Immature natural killer cell (primary cell): ENCODE measurements around the gene IGFBP3. TPM values are rescaled to one million over a fixed set of nuclear protein-coding genes. Genes with fewer than 3 reads are reported as not detected.

Experiments used
- DNase-seq, 3 donors: peaks; one replicate each; pipeline ENCODE4 v3.0.0; 2022; ENCODE audit warnings: mixed read lengths in 1 of 3
- H3K27ac Mint-ChIP-seq, 6 donors: one replicate each; pipeline ENCODE4 v1.8.0; 2020; ENCODE audit warnings: mixed read lengths in 6 of 6, mild to moderate bottlenecking in 5 of 6, inconsistent platforms in 4 of 6, moderate library complexity in 3 of 6
- H3K27me3 Mint-ChIP-seq, 3 donors: one replicate each; pipeline ENCODE4 v1.8.0; 2020 to 2021; ENCODE audit warnings: low read depth in 3 of 3, mild to moderate bottlenecking in 3 of 3, mixed read lengths in 3 of 3, moderate library complexity in 3 of 3, inconsistent platforms in 1 of 3
- H3K36me3 Mint-ChIP-seq, 3 donors: one replicate each; pipeline ENCODE4 v1.8.0; 2020; ENCODE audit warnings: mixed read lengths in 3 of 3, inconsistent platforms in 2 of 3, mild to moderate bottlenecking in 2 of 3
- H3K4me1 Mint-ChIP-seq, 2 donors: one replicate each; pipeline ENCODE4 v1.8.0; 2020; ENCODE audit warnings: inconsistent platforms in 2 of 2, mild to moderate bottlenecking in 2 of 2, mixed read lengths in 2 of 2, moderate library complexity in 1 of 2
- H3K4me3 Mint-ChIP-seq, 5 donors: one replicate each; pipeline ENCODE4 v1.8.0; 2020; ENCODE audit warnings: mild to moderate bottlenecking in 5 of 5, mixed read lengths in 5 of 5, inconsistent platforms in 3 of 5, moderate library complexity in 3 of 5
- H3K9me3 Mint-ChIP-seq, 6 donors: one replicate each; pipeline ENCODE4 v1.8.0; 2020; ENCODE audit warnings: mild to moderate bottlenecking in 6 of 6, mixed read lengths in 6 of 6, inconsistent platforms in 4 of 6, moderate library complexity in 3 of 6
- polyA plus RNA-seq, 3 donors: library from polyadenylated mRNA; unstranded; fragments of 300-500 nt; fragmentation: Illumina TruSeq; gene quantifications; one replicate each; pipeline ENCODE4 v1.2.3, GENCODE V29; 2021

IGFBP3 gene
- polyA plus RNA-seq, 3 donors from 2014 or later = 0.53 to 3.1 TPM; not detected in 1

DNA sequence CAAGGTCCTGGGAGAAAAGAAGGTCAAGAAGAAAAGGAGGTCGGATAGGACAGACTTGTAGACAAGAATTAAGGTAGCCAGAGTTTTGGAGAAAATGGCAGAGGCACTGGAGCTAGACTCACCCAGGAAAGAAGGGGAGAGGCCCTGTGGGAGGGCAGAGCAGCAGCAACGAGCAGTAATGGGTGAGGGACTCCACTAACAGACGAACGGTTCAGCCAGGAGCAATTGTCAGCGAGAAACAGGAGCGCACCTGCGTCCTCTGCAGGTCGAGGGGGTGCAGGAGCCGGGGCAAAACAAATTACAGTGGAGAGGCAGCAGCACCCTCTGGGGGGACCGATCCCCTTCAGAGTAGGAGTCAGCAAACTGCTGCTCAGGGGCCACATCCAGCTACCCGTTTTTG is 18.5 kb upstream of the IGFBP3 start:
- H3K27ac Mint-ChIP-seq = peak overlapping the region in 3 of 6 donors; percentile 71 to 96 (median 74)
- H3K9me3 Mint-ChIP-seq = peaks cover 0 to 16% (median 4%) of the 10 kb centered on the region in 6 donors
- DNase-seq = no peak
- H3K4me1 Mint-ChIP-seq = peaks cover 33 to 35% of the 10 kb centered on the region in 2 donors
- H3K36me3 Mint-ChIP-seq = no peaks in the 10 kb centered on the region
- peaks cover 5 to 10% (median 9%) of the 10 kb centered on the region in 3 donors for H3K27me3 Mint-ChIP-seq
- peak overlapping the region; percentile 35 to 65 (median 44) for H3K4me3 Mint-ChIP-seq

DNA sequence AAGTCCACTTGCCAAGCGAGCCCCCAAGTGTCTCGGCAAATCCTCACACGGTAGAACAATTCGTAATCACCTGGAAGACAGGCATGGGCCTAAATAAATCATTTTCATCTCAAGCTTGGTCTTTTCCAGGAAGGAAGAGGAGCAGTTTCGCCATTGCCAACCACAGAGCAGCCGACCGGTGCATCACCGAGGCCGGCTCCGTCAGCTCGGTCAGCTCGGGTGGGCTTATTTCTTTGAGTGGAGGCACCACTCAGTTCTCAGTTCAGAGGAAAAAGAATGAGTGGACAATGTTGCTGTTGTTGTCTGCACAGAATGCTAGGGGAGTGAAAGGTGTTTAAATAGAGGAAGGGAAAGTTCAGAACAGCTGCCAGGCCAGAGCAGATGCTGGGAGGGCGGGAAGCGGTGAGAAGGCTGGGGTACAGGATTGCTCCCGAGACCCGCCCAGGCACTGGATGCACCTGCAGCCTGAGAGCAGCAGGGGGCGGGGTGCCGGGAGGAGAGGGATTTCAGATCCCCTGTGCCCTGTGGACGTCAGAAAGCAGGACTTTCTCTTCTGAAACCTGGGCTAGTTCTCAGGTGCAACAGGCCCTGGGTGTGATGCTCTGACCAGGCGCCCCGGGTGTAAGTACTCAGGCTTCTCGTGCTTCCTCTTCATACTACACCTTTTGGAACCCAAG is 17.7 kb upstream of the IGFBP3 start:
- peak overlapping the region in 3 of 5 donors; percentile 36 to 51 (median 45) for H3K4me3 Mint-ChIP-seq
- H3K4me1 Mint-ChIP-seq = peaks cover 33 to 35% of the 10 kb centered on the region in 2 donors
- H3K9me3 Mint-ChIP-seq = peaks cover 0 to 16% (median 4%) of the 10 kb centered on the region in 6 donors
- no peaks in the 10 kb centered on the region for H3K36me3 Mint-ChIP-seq
- H3K27me3 Mint-ChIP-seq = peaks cover 5 to 12% (median 9%) of the 10 kb centered on the region in 3 donors
- peak overlapping the region in 2 of 6 donors; percentile 46 to 71 for H3K27ac Mint-ChIP-seq
- DNase-seq = no peak

DNA sequence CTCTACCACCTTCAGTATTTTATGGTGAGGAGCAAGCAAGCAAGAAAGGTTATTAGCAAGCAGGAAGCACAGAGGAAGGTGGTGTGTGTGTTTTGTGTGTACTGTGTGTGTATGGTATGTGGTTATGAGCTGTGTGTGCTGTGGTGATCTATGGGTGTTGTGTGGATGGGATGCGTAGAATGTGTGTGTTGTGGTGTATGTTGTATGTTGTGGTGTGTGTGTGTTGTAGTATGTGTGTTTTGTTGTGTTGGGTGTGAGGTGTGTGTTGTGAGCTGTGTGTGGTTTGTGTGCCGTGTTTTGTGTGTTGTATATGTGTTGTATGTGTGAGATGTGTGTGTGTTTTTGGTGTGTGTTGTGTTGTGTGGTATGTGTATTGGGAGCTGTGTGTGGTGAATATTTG is 16.8 kb upstream of the IGFBP3 start:
- H3K27me3 Mint-ChIP-seq = peaks cover 5 to 15% (median 12%) of the 10 kb centered on the region in 3 donors
- no peak for DNase-seq
- peaks cover 0 to 16% (median 4%) of the 10 kb centered on the region in 6 donors for H3K9me3 Mint-ChIP-seq
- no peak overlapping the region for H3K4me3 Mint-ChIP-seq
- peaks cover 33% of the 10 kb centered on the region in 2 donors for H3K4me1 Mint-ChIP-seq
- no peaks in the 10 kb centered on the region for H3K36me3 Mint-ChIP-seq
- H3K27ac Mint-ChIP-seq = no peak overlapping the region

DNA sequence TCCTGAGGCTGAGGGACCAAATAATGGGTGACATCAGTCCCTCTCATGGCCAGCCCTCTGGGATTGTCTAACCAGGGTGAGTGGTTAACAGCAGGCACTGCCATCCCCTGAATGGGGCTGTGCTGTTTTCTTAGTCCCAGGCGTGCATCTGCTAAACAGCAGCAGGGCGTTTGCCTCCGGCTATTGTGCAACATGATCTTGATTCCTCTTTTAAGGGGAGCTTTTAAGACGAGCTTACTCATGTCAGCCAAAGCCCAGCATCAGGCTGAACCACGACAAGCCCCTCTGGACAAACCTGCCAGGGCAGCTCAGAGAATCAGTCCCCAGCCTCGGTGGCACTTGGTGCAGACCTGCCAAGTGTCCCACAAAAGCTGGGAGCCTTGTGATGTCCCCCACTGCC is 16.2 kb upstream of the IGFBP3 start:
- H3K9me3 Mint-ChIP-seq = peaks cover 0 to 16% (median 4%) of the 10 kb centered on the region in 6 donors

DNA sequence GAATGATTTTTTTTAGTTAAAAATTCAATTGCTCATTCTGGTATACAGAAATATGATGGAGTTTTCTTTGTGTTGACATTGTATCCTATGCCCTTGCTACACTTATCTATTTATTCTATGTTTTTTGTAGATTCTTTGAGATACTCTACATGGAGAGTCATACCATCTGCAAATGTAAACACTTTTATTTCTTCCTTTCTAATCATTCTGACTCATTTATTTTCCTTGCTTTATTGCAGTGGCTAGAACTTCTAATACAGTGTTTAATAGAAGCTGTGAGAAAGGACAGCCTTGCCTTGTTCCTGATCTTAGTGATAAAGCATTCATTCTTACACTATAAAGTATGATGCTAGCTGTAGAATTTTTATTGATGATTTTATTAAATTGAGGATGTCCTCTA is 9.9 kb upstream of the IGFBP3 start:
- Mint-ChIP-seq H3K27me3 (peaks cover 0 to 9% (median 6%) of the 10 kb centered on the region in 3 donors), H3K27ac (no peak overlapping the region), H3K4me1 (peaks cover 0 to 3% of the 10 kb centered on the region in 2 donors), H3K9me3 (peaks cover 0 to 4% (median 0%) of the 10 kb centered on the region in 6 donors), H3K36me3 (no peaks in the 10 kb centered on the region), H3K4me3 (no peak overlapping the region)
- DNase-seq = no peak

More for the DNA sequence above, 16.2 kb upstream of the IGFBP3 start:
- H3K4me1 Mint-ChIP-seq = peaks cover 29 to 33% of the 10 kb centered on the region in 2 donors
- no peak overlapping the region for H3K4me3 Mint-ChIP-seq
- peaks cover 5 to 15% (median 15%) of the 10 kb centered on the region in 3 donors for H3K27me3 Mint-ChIP-seq
- no peak overlapping the region for H3K27ac Mint-ChIP-seq
- no peaks in the 10 kb centered on the region for H3K36me3 Mint-ChIP-seq
- DNase-seq = no peak

DNA sequence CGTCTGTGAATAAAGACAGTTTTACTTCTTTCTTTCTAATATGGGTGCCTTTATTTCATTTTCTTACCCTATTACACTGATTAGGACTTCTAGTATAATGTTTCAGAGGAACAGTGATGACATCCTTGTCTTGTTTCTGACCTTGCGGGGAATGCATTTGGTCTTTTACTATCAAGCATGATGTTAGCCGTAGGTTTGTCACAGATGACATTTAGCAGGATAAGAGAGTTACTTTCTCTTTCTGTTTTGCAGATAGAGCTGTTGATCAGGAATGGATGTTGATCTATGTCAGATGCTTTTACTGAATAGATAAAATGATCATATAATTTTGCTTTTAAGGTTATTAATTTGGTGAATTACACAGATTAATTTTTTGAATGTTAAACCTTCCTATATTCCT is 6.6 kb upstream of the IGFBP3 start:
- peak overlapping the region in 1 of 6 donors; percentile 83 for H3K27ac Mint-ChIP-seq
- H3K4me3 Mint-ChIP-seq = peak overlapping the region in 4 of 5 donors; percentile 18 to 82 (median 68)
- DNase-seq = no peak
- peaks cover 8 to 10% of the 10 kb centered on the region in 2 donors for H3K4me1 Mint-ChIP-seq
- H3K36me3 Mint-ChIP-seq = no peaks in the 10 kb centered on the region
- peaks cover 0 to under 1% (median 0%) of the 10 kb centered on the region in 6 donors for H3K9me3 Mint-ChIP-seq
- H3K27me3 Mint-ChIP-seq = peaks cover 2 to 11% (median 3%) of the 10 kb centered on the region in 3 donors

DNA sequence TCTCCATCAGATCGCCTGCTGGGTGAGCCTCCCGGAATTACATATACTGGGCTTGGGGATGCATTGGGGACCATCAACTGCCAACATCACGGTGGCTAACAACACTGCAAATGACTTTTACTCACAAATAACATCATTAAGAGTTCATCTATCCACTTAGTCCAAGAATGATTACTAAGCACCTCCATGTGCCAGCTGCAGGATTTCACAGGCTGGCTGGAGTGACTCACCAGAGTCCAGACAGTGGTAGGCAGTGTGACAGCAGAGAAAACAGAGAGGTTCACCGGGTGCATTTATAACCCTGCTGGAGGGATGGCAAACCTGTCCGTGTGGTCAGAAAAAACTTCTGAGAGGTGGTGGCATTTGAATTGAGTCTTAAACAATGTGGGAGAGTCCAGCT is 3.2 kb upstream of the IGFBP3 start:
- no peak for DNase-seq
- H3K36me3 Mint-ChIP-seq = no peaks in the 10 kb centered on the region
- H3K4me1 Mint-ChIP-seq = peaks cover 15 to 29% of the 10 kb centered on the region in 2 donors
- H3K9me3 Mint-ChIP-seq = peaks cover 0 to under 1% (median 0%) of the 10 kb centered on the region in 6 donors
- H3K27ac Mint-ChIP-seq = no peak overlapping the region
- no peak overlapping the region for H3K4me3 Mint-ChIP-seq
- peaks cover 3 to 13% (median 9%) of the 10 kb centered on the region in 3 donors for H3K27me3 Mint-ChIP-seq

DNA sequence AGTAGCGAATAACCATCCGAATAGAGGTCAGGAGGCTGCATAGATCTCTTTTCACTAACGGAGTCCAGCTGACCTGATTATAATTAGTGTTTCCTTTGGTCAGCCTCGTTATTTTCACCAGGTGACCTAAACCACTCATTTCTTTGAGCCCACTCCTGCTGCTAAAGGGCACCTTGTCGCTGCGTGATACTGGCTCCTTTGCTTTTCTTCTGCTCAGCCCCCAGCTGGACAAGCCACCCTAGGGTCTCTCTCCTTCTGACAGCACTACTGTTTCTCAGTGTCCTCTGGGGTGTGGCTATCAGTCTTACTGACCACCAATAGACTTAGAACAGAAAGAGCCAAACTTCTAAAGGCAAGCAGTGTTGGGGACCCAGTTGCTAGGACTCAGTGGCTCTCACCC is 2.7 kb upstream of the IGFBP3 start:
- Mint-ChIP-seq H3K27me3 (peaks cover 0 to 13% (median 9%) of the 10 kb centered on the region in 3 donors), H3K27ac (no peak overlapping the region), H3K4me3 (no peak overlapping the region), H3K36me3 (no peaks in the 10 kb centered on the region), H3K9me3 (peaks cover 0 to 2% (median 0%) of the 10 kb centered on the region in 6 donors), H3K4me1 (peaks cover 15 to 31% of the 10 kb centered on the region in 2 donors)
- DNase-seq = no peak

DNA sequence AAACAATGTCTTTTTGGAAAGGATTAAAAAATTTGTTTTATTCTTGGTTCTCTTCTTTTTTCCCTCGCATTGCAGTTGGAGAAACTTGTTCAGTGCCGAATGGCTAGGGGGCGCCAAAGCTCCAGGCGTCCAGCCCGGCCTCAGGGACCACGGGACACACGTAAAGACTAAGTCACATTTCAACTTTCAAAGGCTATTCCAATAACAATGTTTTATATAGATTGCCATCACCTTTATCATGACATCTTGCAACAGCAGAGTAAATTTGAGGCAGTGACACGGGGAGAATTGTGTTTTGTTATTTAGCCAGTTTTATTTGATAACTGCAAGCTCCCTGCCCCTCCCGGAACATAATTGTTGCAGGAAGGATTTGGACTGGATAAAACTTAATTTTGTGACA is 2.2 kb upstream of the IGFBP3 start:
- peaks cover 15 to 31% of the 10 kb centered on the region in 2 donors for H3K4me1 Mint-ChIP-seq
- DNase-seq = peak; percentile 17 to 52 (median 26)
- H3K36me3 Mint-ChIP-seq = no peaks in the 10 kb centered on the region
- H3K9me3 Mint-ChIP-seq = peaks cover 0 to 2% (median 0%) of the 10 kb centered on the region in 6 donors
- peak overlapping the region in 2 of 6 donors; percentile 76 to 82 for H3K27ac Mint-ChIP-seq
- H3K4me3 Mint-ChIP-seq = peak overlapping the region in 4 of 5 donors; percentile 49 to 76 (median 70)
- peaks cover 0 to 13% (median 9%) of the 10 kb centered on the region in 3 donors for H3K27me3 Mint-ChIP-seq

DNA sequence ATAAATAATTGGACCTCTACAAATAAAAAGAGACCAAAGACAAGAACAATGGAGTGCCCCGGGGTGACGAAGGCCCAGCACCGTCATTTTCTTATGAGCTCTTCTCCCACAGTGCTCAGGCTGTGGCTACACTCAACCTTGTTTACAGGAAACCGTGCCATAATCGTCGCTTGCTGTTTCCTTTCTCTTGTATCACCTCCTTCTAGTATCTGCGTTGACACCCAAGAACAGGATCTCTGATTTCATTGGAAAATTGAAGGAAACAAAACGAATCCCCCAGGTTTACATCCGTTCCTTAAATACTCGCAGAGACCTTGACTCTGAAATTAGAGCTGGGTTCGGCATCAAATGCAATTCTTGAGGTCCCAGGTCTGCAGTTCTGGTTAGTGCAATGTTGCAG is 1.7 kb upstream of the IGFBP3 start:
- DNase-seq = no peak
- H3K4me1 Mint-ChIP-seq = peaks cover 15 to 31% of the 10 kb centered on the region in 2 donors
- peaks cover 0 to 2% (median 0%) of the 10 kb centered on the region in 6 donors for H3K9me3 Mint-ChIP-seq
- peak overlapping the region; percentile 12 to 76 (median 69) for H3K4me3 Mint-ChIP-seq
- peak overlapping the region in 3 of 6 donors; percentile 37 to 82 (median 76) for H3K27ac Mint-ChIP-seq
- no peaks in the 10 kb centered on the region for H3K36me3 Mint-ChIP-seq
- peaks cover 1 to 16% (median 9%) of the 10 kb centered on the region in 3 donors for H3K27me3 Mint-ChIP-seq

DNA sequence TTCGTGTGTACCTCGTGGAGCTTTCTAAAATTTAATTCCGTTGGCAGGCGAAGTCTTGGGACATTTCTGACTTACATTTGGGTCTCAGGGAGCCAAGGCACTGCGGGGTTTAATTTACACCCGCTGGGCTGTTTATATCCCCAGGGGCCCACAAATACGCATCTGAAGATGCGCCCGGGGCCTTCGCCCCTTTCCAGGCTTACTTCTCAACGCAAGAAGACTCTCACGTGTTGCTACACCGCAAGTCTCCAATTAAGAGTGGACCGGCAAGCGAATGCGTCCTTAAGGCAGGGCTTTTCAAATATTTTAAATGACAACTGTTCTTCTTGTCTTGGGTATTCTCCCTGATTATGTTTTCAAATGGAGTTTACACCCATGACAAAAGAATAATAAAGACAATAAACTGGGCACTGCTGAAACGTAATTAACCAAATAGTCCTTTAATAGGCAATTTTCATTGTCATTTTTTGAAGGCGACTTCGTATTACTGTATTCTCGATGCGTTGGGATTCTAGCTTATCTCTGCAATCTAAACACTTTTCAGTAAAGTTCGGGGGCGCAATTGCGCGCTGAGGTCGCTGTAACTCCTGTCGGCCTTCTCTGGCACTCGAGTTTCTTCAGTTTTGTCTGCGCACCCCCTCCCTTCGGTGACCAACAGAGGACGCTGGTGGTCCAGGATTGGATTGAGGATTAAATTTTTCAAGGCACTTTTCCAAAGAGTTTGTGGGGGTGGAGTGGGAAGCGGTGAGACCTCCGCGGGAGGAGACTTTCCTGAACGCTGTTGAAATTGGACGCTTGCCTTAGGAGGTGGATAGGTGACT is 837 bp upstream of the IGFBP3 start:
- H3K27me3 Mint-ChIP-seq = peaks cover 3 to 18% (median 12%) of the 10 kb centered on the region in 3 donors
- peak overlapping the region in 3 of 6 donors; percentile 37 to 82 (median 76) for H3K27ac Mint-ChIP-seq
- H3K36me3 Mint-ChIP-seq = no peaks in the 10 kb centered on the region
- H3K4me3 Mint-ChIP-seq = peak overlapping the region; percentile 5 to 76 (median 69)
- H3K9me3 Mint-ChIP-seq = peaks cover 0 to 2% (median 0%) of the 10 kb centered on the region in 6 donors
- DNase-seq = peak in 2 of 3 donors; percentile 20 to 42
- H3K4me1 Mint-ChIP-seq = peaks cover 15 to 29% of the 10 kb centered on the region in 2 donors

DNA sequence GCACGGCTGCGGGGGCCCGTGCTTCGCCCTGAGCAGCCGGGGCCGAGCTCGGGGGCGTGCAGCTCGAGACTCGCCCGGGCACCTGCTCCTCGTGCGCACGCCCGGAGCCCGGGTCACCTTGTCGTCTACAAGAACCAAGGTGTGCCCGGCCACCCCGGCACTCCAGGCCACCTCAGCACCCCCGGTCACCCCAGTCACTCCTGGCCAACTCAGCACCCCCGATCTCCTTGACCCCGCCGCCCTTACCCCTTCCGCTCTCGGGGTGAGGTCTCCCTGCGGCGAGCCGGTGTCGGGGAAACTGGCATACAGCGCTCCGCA is 268 bp upstream of the IGFBP3 start:
- peak overlapping the region in 4 of 5 donors; percentile 23 to 76 (median 52) for H3K4me3 Mint-ChIP-seq
- DNase-seq = no peak
- H3K4me1 Mint-ChIP-seq = peaks cover 15 to 29% of the 10 kb centered on the region in 2 donors
- H3K27ac Mint-ChIP-seq = peak overlapping the region in 1 of 6 donors; percentile 22
- no peaks in the 10 kb centered on the region for H3K36me3 Mint-ChIP-seq
- peaks cover 3 to 18% (median 12%) of the 10 kb centered on the region in 3 donors for H3K27me3 Mint-ChIP-seq
- peaks cover 0 to 2% (median 0%) of the 10 kb centered on the region in 6 donors for H3K9me3 Mint-ChIP-seq

DNA sequence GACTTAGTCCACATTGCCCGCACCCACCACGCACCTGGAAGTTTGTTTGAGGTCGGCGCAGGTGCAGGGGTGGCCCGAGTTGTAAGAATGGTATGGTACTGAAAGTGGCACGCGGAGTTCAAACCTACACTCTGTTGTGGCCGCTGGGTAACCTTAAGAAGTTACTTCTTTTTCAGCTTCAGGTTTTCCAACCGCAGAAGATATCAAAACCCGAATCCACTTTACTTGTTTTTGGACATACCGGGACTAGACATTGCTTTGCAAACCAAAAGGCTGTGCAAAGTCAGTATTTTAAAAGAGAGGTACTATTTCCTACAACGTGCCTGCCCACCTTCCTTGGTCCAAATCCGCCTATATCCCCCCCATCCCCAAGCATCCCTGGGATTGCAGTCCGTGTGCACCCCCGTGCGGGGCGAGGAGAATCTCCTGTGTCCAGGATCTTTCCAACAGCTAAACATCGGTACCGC is 1.0 kb downstream of the IGFBP3 start:
- Mint-ChIP-seq H3K4me1 (peaks cover 15 to 29% of the 10 kb centered on the region in 2 donors), H3K9me3 (peaks cover 0 to 2% (median 0%) of the 10 kb centered on the region in 6 donors), H3K36me3 (peaks cover 0 to 3% (median 0%) of the 10 kb centered on the region in 3 donors), H3K4me3 (peak overlapping the region in 4 of 5 donors; percentile 38 to 77 (median 69)), H3K27ac (peak overlapping the region in 2 of 6 donors; percentile 40 to 56), H3K27me3 (peaks cover 3 to 18% (median 12%) of the 10 kb centered on the region in 3 donors)
- no peak for DNase-seq
